ENCODE results near the gene KCNQ5. TPM values are rescaled to one million over a fixed set of nuclear protein-coding genes. Genes with fewer than 3 reads are reported as not detected.

Gene KCNQ5
- total and polyA plus RNA-seq, 4 experiments from 2014 or later = 1.0 to 4.2 (median 3.4) TPM; not detected in 1

- Mint-ChIP-seq H3K27me3 (no peaks in the 10 kb centered on the region), H3K4me3 (no peak overlapping the region), H3K27ac (no peak overlapping the region), H3K4me1 (no peaks in the 10 kb centered on the region), H3K36me3 (no peaks in the 10 kb centered on the region), H3K9me3 (peaks cover 0 to 5% (median 3%) of the 10 kb centered on the region in 8 donors)
- Histone ChIP-seq H3K36me3 (ENCODE audit: insufficient read depth, low read length) (no peaks in the 10 kb centered on the region), H3K9me3 (ENCODE audit: control insufficient read depth in 1 of 2, low read length in 2 of 2) (no peaks in the 10 kb centered on the region), H3K27me3 (ENCODE audit: insufficient read depth, low read length) (no peaks in the 10 kb centered on the region), H3K27ac (ENCODE audit: low read depth, low read length) (no peak overlapping the region), H3K4me1 (ENCODE audit: insufficient read depth, low read length) (no peaks in the 10 kb centered on the region), H3K4me3 (ENCODE audit: low read length in 2 of 2) (no peak overlapping the region)
- intact Hi-C loops (cut with micrococcal nuclease) = no loop called here
- ChIA-PET POLR2A (ENCODE audit: partially characterized antibody) (no interaction called here), CTCF (ENCODE audit: partially characterized antibody) (no interaction called here)
- no peak for DNase-seq
These were observed 204.2 kb downstream of the KCNQ5 start for GRCh38 chr6:72826037-72826436.

- Mint-ChIP-seq H3K36me3 (no peaks in the 10 kb centered on the region), H3K4me3 (no peak overlapping the region), H3K4me1 (no peaks in the 10 kb centered on the region), H3K27me3 (no peaks in the 10 kb centered on the region), H3K9me3 (peaks cover 0 to 9% (median 3%) of the 10 kb centered on the region in 8 donors), H3K27ac (no peak overlapping the region)
- Histone ChIP-seq H3K9me3 (ENCODE audit: control insufficient read depth in 1 of 2, low read length in 2 of 2) (no peaks in the 10 kb centered on the region), H3K4me1 (ENCODE audit: insufficient read depth, low read length) (no peaks in the 10 kb centered on the region), H3K27ac (ENCODE audit: low read depth, low read length) (no peak overlapping the region), H3K27me3 (ENCODE audit: insufficient read depth, low read length) (no peaks in the 10 kb centered on the region), H3K4me3 (ENCODE audit: low read length in 2 of 2) (no peak overlapping the region), H3K36me3 (ENCODE audit: insufficient read depth, low read length) (no peaks in the 10 kb centered on the region)
- ChIA-PET CTCF (ENCODE audit: partially characterized antibody) (no interaction called here), POLR2A (ENCODE audit: partially characterized antibody) (no interaction called here)
- intact Hi-C loops (cut with micrococcal nuclease) = no loop called here
- DNase-seq = no peak
These were observed 205.0 kb downstream of the KCNQ5 start for GRCh38 chr6:72826744-72827438.

GRCh38 chr6:72828904-72829303, 207.0 kb downstream of the KCNQ5 start:
- intact Hi-C loops (cut with micrococcal nuclease) = no loop called here
- peaks cover 0 to 9% (median 3%) of the 10 kb centered on the region in 8 donors for H3K9me3 Mint-ChIP-seq
- ChIA-PET CTCF (ENCODE audit: partially characterized antibody) (no interaction called here), POLR2A (ENCODE audit: partially characterized antibody) (no interaction called here)
- no peak overlapping the region for H3K4me3 Mint-ChIP-seq
- no peak overlapping the region for H3K27ac ChIP-seq (ENCODE audit: low read depth, low read length)
- H3K9me3 ChIP-seq (ENCODE audit: control insufficient read depth in 1 of 2, low read length in 2 of 2) = no peaks in the 10 kb centered on the region
- H3K4me3 ChIP-seq (ENCODE audit: low read length in 2 of 2) = no peak overlapping the region
- no peaks in the 10 kb centered on the region for H3K27me3 Mint-ChIP-seq
- no peaks in the 10 kb centered on the region for H3K4me1 Mint-ChIP-seq
- DNase-seq = no peak
- no peak overlapping the region for H3K27ac Mint-ChIP-seq
- no peaks in the 10 kb centered on the region for H3K27me3 ChIP-seq (ENCODE audit: insufficient read depth, low read length)
- H3K4me1 ChIP-seq (ENCODE audit: insufficient read depth, low read length) = no peaks in the 10 kb centered on the region
- no peaks in the 10 kb centered on the region for H3K36me3 ChIP-seq (ENCODE audit: insufficient read depth, low read length)
- no peaks in the 10 kb centered on the region for H3K36me3 Mint-ChIP-seq

GRCh38 chr6:72832271-72832670, 210.4 kb downstream of the KCNQ5 start:
- H3K27ac Mint-ChIP-seq = no peak overlapping the region

GRCh38 chr6:72835749-72836148, 213.9 kb downstream of the KCNQ5 start:
- Histone ChIP-seq H3K27ac (ENCODE audit: low read depth, low read length) (no peak overlapping the region), H3K27me3 (ENCODE audit: insufficient read depth, low read length) (no peaks in the 10 kb centered on the region), H3K4me3 (ENCODE audit: low read length in 2 of 2) (no peak overlapping the region), H3K36me3 (ENCODE audit: insufficient read depth, low read length) (no peaks in the 10 kb centered on the region), H3K9me3 (ENCODE audit: control insufficient read depth in 1 of 2, low read length in 2 of 2) (no peaks in the 10 kb centered on the region), H3K4me1 (ENCODE audit: insufficient read depth, low read length) (no peaks in the 10 kb centered on the region)
- DNase-seq = no peak
- Mint-ChIP-seq H3K27ac (no peak overlapping the region), H3K4me3 (no peak overlapping the region), H3K36me3 (no peaks in the 10 kb centered on the region), H3K27me3 (no peaks in the 10 kb centered on the region), H3K9me3 (peaks cover 0 to 4% (median 0%) of the 10 kb centered on the region in 8 donors), H3K4me1 (no peaks in the 10 kb centered on the region)
- intact Hi-C loops (cut with micrococcal nuclease) = no loop called here
- POLR2A ChIA-PET (ENCODE audit: partially characterized antibody) = no interaction called here
- CTCF ChIA-PET (ENCODE audit: partially characterized antibody) = no interaction called here

More at GRCh38 chr6:72832271-72832670, 210.4 kb downstream of the KCNQ5 start:
- no peak overlapping the region for H3K4me3 Mint-ChIP-seq
- no peaks in the 10 kb centered on the region for H3K4me1 Mint-ChIP-seq
- H3K27ac ChIP-seq (ENCODE audit: low read depth, low read length) = no peak overlapping the region
- no peaks in the 10 kb centered on the region for H3K9me3 ChIP-seq (ENCODE audit: control insufficient read depth in 1 of 2, low read length in 2 of 2)
- intact Hi-C loops (cut with micrococcal nuclease) = no loop called here
- POLR2A ChIA-PET (ENCODE audit: partially characterized antibody) = no interaction called here
- DNase-seq = no peak
- peaks cover 0 to 9% (median 3%) of the 10 kb centered on the region in 8 donors for H3K9me3 Mint-ChIP-seq
- no peak overlapping the region for H3K4me3 ChIP-seq (ENCODE audit: low read length in 2 of 2)
- CTCF ChIA-PET (ENCODE audit: partially characterized antibody) = no interaction called here
- H3K4me1 ChIP-seq (ENCODE audit: insufficient read depth, low read length) = no peaks in the 10 kb centered on the region
- no peaks in the 10 kb centered on the region for H3K27me3 ChIP-seq (ENCODE audit: insufficient read depth, low read length)
- no peaks in the 10 kb centered on the region for H3K36me3 ChIP-seq (ENCODE audit: insufficient read depth, low read length)
- H3K27me3 Mint-ChIP-seq = no peaks in the 10 kb centered on the region
- no peaks in the 10 kb centered on the region for H3K36me3 Mint-ChIP-seq

GRCh38 chr6:72836971-72837370, 215.1 kb downstream of the KCNQ5 start:
- peaks cover 0 to 2% (median 0%) of the 10 kb centered on the region in 8 donors for H3K9me3 Mint-ChIP-seq

GRCh38 chr6:72841195-72841594, 219.3 kb downstream of the KCNQ5 start:
- ChIA-PET CTCF (ENCODE audit: partially characterized antibody) (no interaction called here), POLR2A (ENCODE audit: partially characterized antibody) (no interaction called here)
- no peaks in the 10 kb centered on the region for H3K36me3 Mint-ChIP-seq
- no peaks in the 10 kb centered on the region for H3K36me3 ChIP-seq (ENCODE audit: insufficient read depth, low read length)
- DNase-seq = no peak
- H3K4me1 Mint-ChIP-seq = no peaks in the 10 kb centered on the region
- H3K27me3 ChIP-seq (ENCODE audit: insufficient read depth, low read length) = no peaks in the 10 kb centered on the region
- intact Hi-C loops (cut with micrococcal nuclease) = no loop called here
- no peaks in the 10 kb centered on the region for H3K27me3 Mint-ChIP-seq
- no peaks in the 10 kb centered on the region for H3K9me3 ChIP-seq (ENCODE audit: control insufficient read depth in 1 of 2, low read length in 2 of 2)
- H3K27ac ChIP-seq (ENCODE audit: low read depth, low read length) = no peak overlapping the region
- H3K9me3 Mint-ChIP-seq = peaks cover 0 to 4% (median 0%) of the 10 kb centered on the region in 8 donors
- no peak overlapping the region for H3K4me3 Mint-ChIP-seq
- no peak overlapping the region for H3K4me3 ChIP-seq (ENCODE audit: low read length in 2 of 2)
- H3K4me1 ChIP-seq (ENCODE audit: insufficient read depth, low read length) = no peaks in the 10 kb centered on the region
- H3K27ac Mint-ChIP-seq = no peak overlapping the region

More at GRCh38 chr6:72836971-72837370, 215.1 kb downstream of the KCNQ5 start:
- no peaks in the 10 kb centered on the region for H3K36me3 Mint-ChIP-seq
- intact Hi-C loops (cut with micrococcal nuclease) = no loop called here
- H3K27ac Mint-ChIP-seq = no peak overlapping the region
- no peak overlapping the region for H3K4me3 Mint-ChIP-seq
- POLR2A ChIA-PET (ENCODE audit: partially characterized antibody) = no interaction called here
- no peak for DNase-seq
- H3K27me3 Mint-ChIP-seq = no peaks in the 10 kb centered on the region
- H3K4me3 ChIP-seq (ENCODE audit: low read length in 2 of 2) = no peak overlapping the region
- no peaks in the 10 kb centered on the region for H3K4me1 Mint-ChIP-seq
- no peaks in the 10 kb centered on the region for H3K4me1 ChIP-seq (ENCODE audit: insufficient read depth, low read length)
- no peak overlapping the region for H3K27ac ChIP-seq (ENCODE audit: low read depth, low read length)
- no peaks in the 10 kb centered on the region for H3K9me3 ChIP-seq (ENCODE audit: control insufficient read depth in 1 of 2, low read length in 2 of 2)
- H3K36me3 ChIP-seq (ENCODE audit: insufficient read depth, low read length) = no peaks in the 10 kb centered on the region
- no peaks in the 10 kb centered on the region for H3K27me3 ChIP-seq (ENCODE audit: insufficient read depth, low read length)
- CTCF ChIA-PET (ENCODE audit: partially characterized antibody) = no interaction called here

All from CD4-positive, alpha-beta memory T cell (primary cell).